MM.1S (cell line): ENCODE results near the gene ALPL.
"Not testable (repeated sequence)": the region's sequence is repeated elsewhere in the genome, so short reads cannot be mapped to it uniquely, and the experiment has no call there.

Experiments
- DNase-seq: peaks from one replicate; pipeline ENCODE4 v3.0.0-alpha.2; 2015
- H2AFZ ChIP-seq: fragments of 300-600 bp; sonication (generic); 2 replicates; pipeline ENCODE4 v1.6.0; 2016; ENCODE audit warnings: antibody characterized with exemption, low read length
- H3F3A ChIP-seq: fragments of 300-600 bp; sonication (generic); 2 replicates; pipeline ENCODE4 v1.6.1; 2016; ENCODE audit warnings: mild to moderate bottlenecking, antibody characterized with exemption, low read length, moderate library complexity, mixed read lengths; ENCODE audit not compliant: insufficient read depth
- H3K27ac ChIP-seq: fragments of 300-600 bp; sonication (generic); 2 replicates; pipeline ENCODE4 v1.5.1; 2016; ENCODE audit warnings: mild to moderate bottlenecking, low read length
- H3K27me3 ChIP-seq: fragments of 300-600 bp; sonication (generic); replicated peaks from 2 replicates; pipeline ENCODE4 v1.6.0; 2016; ENCODE audit warnings: low read length; ENCODE audit not compliant: insufficient read depth
- H3K36me3 ChIP-seq: fragments of 300-600 bp; sonication (generic); replicated peaks from 2 replicates; pipeline ENCODE4 v1.6.1; 2016; ENCODE audit warnings: mild to moderate bottlenecking, low read length, mixed read lengths; ENCODE audit not compliant: insufficient read depth
- H3K4me1 ChIP-seq: fragments of 300-600 bp; sonication (generic); 2 replicates; pipeline ENCODE4 v1.6.1; 2016; ENCODE audit warnings: low read length, mixed read lengths
- H3K4me2 ChIP-seq: fragments of 300-600 bp; sonication (generic); 2 replicates; pipeline ENCODE4 v1.6.0; 2016; ENCODE audit warnings: low read depth, low read length
- H3K4me3 ChIP-seq: fragments of 300-600 bp; sonication (generic); 2 replicates; pipeline ENCODE4 v1.5.1; 2016; ENCODE audit warnings: low read length, mixed read lengths
- H3K79me2 ChIP-seq: fragments of 300-600 bp; sonication (generic); 2 replicates; pipeline ENCODE4 v1.6.1; 2016; ENCODE audit warnings: mixed run types, low read length, mixed read lengths
- H3K9ac ChIP-seq: fragments of 300-600 bp; sonication (generic); 2 replicates; pipeline ENCODE4 v1.6.1; 2016; ENCODE audit warnings: low read length, mixed read lengths
- H3K9me2 ChIP-seq: fragments of 300-600 bp; sonication (generic); replicated peaks from 2 replicates; pipeline ENCODE4 v1.6.1; 2016; ENCODE audit warnings: mild to moderate bottlenecking, low read length, mixed read lengths; ENCODE audit not compliant: insufficient read depth
- H3K9me3 ChIP-seq: fragments of 300-600 bp; sonication (generic); replicated peaks from 2 replicates; pipeline ENCODE4 v1.6.1; 2016; ENCODE audit warnings: mild to moderate bottlenecking, low read length, mixed read lengths; ENCODE audit not compliant: insufficient read depth
- H4K20me1 ChIP-seq: fragments of 300-600 bp; sonication (generic); 2 replicates; pipeline ENCODE4 v1.6.1; 2016; ENCODE audit warnings: mild to moderate bottlenecking, low read length, moderate library complexity, mixed read lengths; ENCODE audit not compliant: insufficient read depth
- CTCF ChIP-seq: fragments of 300-600 bp; sonication (generic); IDR thresholded peaks from 2 replicates; pipeline ENCODE4 v1.5.1; 2016; ENCODE audit warnings: antibody characterized with exemption, low read length, mixed read lengths
- EZH2 ChIP-seq: fragments of 300-600 bp; sonication (generic); optimal IDR thresholded peaks from 2 replicates; pipeline ENCODE3; 2017; ENCODE audit warnings: low read depth, mild to moderate bottlenecking, antibody characterized with exemption, low read length, mixed read lengths
- EZH2phosphoT487 ChIP-seq: fragments of 300-600 bp; sonication (generic); IDR thresholded peaks from 2 replicates; pipeline ENCODE4 v1.6.1; 2018; ENCODE audit warnings: antibody characterized with exemption, low read length

Gene ALPL

GRCh38 chr1:21509351-21510112, at the start of gene ALPL:
ALPL (plus strand) TSS chr1:21509423; CDS start chr1:21554082, 44,659 bp downstream.
- no peaks in the 10 kb centered on the region for H3K9me3 ChIP-seq
- H3F3A ChIP-seq = no peaks in the 10 kb centered on the region
- DNase-seq = no peak
- H3K27ac ChIP-seq = no peak within 1 kb of the TSS
- peak within 1 kb of the TSS; percentile 46; the same call in 1 of the 2 replicates for H3K4me3 ChIP-seq
- H2AFZ ChIP-seq = peak within 1 kb of the TSS; percentile 66
- no peak within 1 kb of the TSS for H3K9ac ChIP-seq
- no peak for TF ChIP-seq EZH2
- no peak for TF ChIP-seq CTCF
- TF ChIP-seq EZH2phosphoT487 = no peak
- H3K4me1 ChIP-seq = no peaks in the 10 kb centered on the region
- peak within 1 kb of the TSS; percentile 88; the same call in 1 of the 2 replicates for H3K4me2 ChIP-seq
- no peaks in the 10 kb centered on the region for H3K36me3 ChIP-seq
- no peaks in the 10 kb centered on the region for H3K9me2 ChIP-seq
- no peaks in the 10 kb centered on the region for H3K79me2 ChIP-seq
- H4K20me1 ChIP-seq = no peaks in the 10 kb centered on the region
- H3K27me3 ChIP-seq = peaks cover 90% of the 10 kb centered on the region

GRCh38 chr1:21465127-21465526, 44.1 kb upstream of the ALPL start:
- H3K4me2 ChIP-seq, H3K79me2 ChIP-seq, H3K9ac ChIP-seq, H3K27me3 ChIP-seq, H2AFZ ChIP-seq, H4K20me1 ChIP-seq, H3K4me1 ChIP-seq, H3F3A ChIP-seq, H3K4me3 ChIP-seq, H3K9me2 ChIP-seq, H3K27ac ChIP-seq, DNase-seq, H3K9me3 ChIP-seq, H3K36me3 ChIP-seq: not testable (repeated sequence)

- not testable (repeated sequence) for H2AFZ ChIP-seq, H3K27me3 ChIP-seq, DNase-seq, H3K4me1 ChIP-seq, H3K36me3 ChIP-seq, H3K27ac ChIP-seq, H3K9me2 ChIP-seq, H3K4me3 ChIP-seq, H3K9ac ChIP-seq, H3K79me2 ChIP-seq, H4K20me1 ChIP-seq, H3F3A ChIP-seq, H3K9me3 ChIP-seq, H3K4me2 ChIP-seq
Observed at GRCh38 chr1:21467946-21468345, 41.3 kb upstream of the ALPL start.

- Histone ChIP-seq H3K27me3 (no peaks in the 10 kb centered on the region), H2AFZ (no peak overlapping the region), H3K79me2 (no peaks in the 10 kb centered on the region), H3K4me1 (no peaks in the 10 kb centered on the region), H4K20me1 (no peaks in the 10 kb centered on the region), H3K9me2 (no peaks in the 10 kb centered on the region), H3K4me3 (no peak overlapping the region), H3K36me3 (no peaks in the 10 kb centered on the region), H3K4me2 (no peak overlapping the region), H3K27ac (no peak overlapping the region), H3F3A (no peaks in the 10 kb centered on the region), H3K9me3 (no peaks in the 10 kb centered on the region), H3K9ac (no peak overlapping the region)
- peak; percentile 19 for DNase-seq
- peak; percentile 30; the same call in 1 of the 2 replicates for TF ChIP-seq CTCF
- TF ChIP-seq EZH2phosphoT487 = no peak
- TF ChIP-seq EZH2 = no peak
Observed at GRCh38 chr1:21468599-21468998, 40.6 kb upstream of the ALPL start.
